ENCODE data around the gene SNX33. TPM values are rescaled to one million over a fixed set of nuclear protein-coding genes. Genes with fewer than 3 reads are reported as not detected.

SNX33 gene
- total and polyA plus RNA-seq, 2 experiments from 2014 or later: 17.8 to 21.8 TPM

DNA sequence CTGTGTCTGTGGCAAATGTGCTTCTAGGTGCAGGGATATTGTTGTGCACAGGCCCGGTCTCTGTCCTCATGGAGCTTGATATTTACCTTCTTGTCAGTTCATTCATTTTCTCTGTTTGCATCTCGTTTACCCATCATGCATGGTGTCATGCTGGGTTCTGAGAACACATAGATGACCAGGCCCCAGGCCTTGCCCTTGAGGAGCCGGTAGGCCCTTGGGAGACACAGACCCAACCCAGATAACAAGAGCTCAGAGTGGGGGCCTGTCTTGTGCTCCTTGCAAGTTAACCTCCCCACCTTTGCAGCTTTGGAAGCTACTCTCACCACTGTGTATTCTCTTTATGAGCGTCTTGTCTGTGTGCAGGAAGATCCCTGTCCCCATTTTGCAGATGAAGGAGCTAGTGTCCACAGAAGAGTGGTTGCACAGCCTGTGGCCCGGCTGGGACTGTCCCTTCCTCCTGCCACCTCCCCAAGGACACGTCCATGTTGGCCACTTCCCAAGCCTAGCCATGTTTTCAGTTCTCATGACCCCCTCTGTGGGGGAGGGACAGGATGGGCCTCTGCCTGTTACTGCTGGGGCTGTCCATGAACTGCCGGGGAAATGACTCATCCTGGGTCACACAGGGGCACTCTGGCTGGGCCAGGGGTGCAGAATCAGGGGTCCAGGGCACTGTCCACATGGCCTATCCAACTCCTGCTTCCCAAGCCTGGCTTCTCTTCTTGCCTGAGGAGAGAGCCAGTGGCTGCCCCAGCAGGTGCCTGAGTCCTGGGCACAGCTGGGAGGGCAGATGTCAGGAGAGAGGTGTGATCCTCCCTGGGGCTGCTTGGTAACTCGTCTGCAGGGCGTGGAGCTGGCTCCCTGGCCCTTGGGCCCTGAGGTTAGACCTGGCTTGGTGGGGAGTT, 3.4 kb downstream of the SNX33 start:
- no peaks in the 10 kb centered on the region for H3K27me3 ChIP-seq
- DNase-seq (ENCODE audit: low spot score): peak; percentile 34
- H3K4me1 ChIP-seq (ENCODE audit: insufficient read depth): peaks cover 57% of the 10 kb centered on the region
- TF ChIP-seq, protein P1, sequence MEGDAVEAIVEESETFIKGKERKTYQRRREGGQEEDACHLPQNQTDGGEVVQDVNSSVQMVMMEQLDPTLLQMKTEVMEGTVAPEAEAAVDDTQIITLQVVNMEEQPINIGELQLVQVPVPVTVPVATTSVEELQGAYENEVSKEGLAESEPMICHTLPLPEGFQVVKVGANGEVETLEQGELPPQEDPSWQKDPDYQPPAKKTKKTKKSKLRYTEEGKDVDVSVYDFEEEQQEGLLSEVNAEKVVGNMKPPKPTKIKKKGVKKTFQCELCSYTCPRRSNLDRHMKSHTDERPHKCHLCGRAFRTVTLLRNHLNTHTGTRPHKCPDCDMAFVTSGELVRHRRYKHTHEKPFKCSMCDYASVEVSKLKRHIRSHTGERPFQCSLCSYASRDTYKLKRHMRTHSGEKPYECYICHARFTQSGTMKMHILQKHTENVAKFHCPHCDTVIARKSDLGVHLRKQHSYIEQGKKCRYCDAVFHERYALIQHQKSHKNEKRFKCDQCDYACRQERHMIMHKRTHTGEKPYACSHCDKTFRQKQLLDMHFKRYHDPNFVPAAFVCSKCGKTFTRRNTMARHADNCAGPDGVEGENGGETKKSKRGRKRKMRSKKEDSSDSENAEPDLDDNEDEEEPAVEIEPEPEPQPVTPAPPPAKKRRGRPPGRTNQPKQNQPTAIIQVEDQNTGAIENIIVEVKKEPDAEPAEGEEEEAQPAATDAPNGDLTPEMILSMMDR (IDR thresholded peaks at IDR 0.05; ENCODE audit: poor library complexity): no peak
- no peak for TF ChIP-seq EZH2phosphoT487 (IDR thresholded peaks at IDR 0.05; ENCODE audit: low read depth, severe bottlenecking, unreplicated experiment)
- 55% methylated on average over 9 of the region's 9 CpGs for WGBS (ENCODE audit: low lambda C conversion rate, missing lambda C conversion rate)
- no peaks in the 10 kb centered on the region for H3K9me3 ChIP-seq (ENCODE audit: low read depth)
- no peak overlapping the region for H2AFZ ChIP-seq
- no peaks in the 10 kb centered on the region for H3K9me2 ChIP-seq (replicated peaks; ENCODE audit: insufficient read depth)
- peak overlapping the region; percentile 95 for H3K4me2 ChIP-seq
- no peaks in the 10 kb centered on the region for H3K36me3 ChIP-seq (replicated peaks; ENCODE audit: insufficient read depth, low read depth)
- peak overlapping the region; percentile 4 for H3K4me3 ChIP-seq
- H3K27ac ChIP-seq: no peak overlapping the region
- H3K79me2 ChIP-seq: peaks cover 93% of the 10 kb centered on the region
- peaks cover 61% of the 10 kb centered on the region for H4K20me1 ChIP-seq (ENCODE audit: insufficient read depth, poor library complexity, severe bottlenecking)

DNA sequence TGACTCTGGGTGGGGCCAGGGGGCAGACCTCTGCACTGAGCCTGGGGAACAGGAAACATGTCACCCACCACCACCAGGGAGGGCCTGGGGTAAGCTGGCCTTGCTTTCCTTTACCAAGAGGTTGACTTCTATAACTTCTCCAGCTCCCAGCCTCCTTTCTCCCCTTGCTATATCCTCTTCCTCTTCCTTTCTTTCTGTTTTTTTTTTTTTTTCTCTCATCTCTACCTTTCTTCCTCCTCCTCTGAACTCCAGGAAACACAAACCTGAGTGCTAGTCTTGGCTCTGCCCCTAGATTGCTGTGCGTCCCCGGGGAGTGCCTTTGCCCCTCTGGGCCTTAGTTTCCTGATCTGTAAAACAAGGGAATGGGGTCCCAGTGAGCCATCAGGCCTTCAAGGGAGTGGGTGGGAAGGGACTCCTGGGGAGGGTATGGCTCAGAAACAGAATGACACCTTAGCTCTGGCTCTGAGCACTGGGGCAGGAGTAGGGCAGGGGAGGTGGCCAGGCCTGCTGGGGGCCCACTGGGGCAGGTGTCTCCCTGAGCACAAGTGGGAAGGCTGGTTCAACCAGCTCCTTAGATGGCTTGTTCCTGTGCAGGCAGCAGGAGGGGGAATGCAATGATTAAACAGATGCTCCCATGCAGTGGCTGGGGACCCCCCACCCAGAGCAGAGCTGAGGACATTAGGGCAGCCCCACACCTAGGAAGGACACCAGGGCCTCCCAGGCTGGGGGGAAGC, 4.3 kb downstream of the SNX33 start:
- Histone ChIP-seq H3K4me3 (peak overlapping the region; percentile 4), H3K9me3 (ENCODE audit: low read depth) (no peaks in the 10 kb centered on the region), H3K27me3 (no peaks in the 10 kb centered on the region), H3K36me3 (replicated peaks; ENCODE audit: insufficient read depth, low read depth) (no peaks in the 10 kb centered on the region), H4K20me1 (ENCODE audit: insufficient read depth, poor library complexity, severe bottlenecking) (peaks cover 66% of the 10 kb centered on the region), H3K4me2 (peak overlapping the region; percentile 95), H3K79me2 (peaks cover 92% of the 10 kb centered on the region), H3K4me1 (ENCODE audit: insufficient read depth) (peaks cover 50% of the 10 kb centered on the region), H3K9me2 (replicated peaks; ENCODE audit: insufficient read depth) (no peaks in the 10 kb centered on the region), H2AFZ (no peak overlapping the region), H3K27ac (no peak overlapping the region)
- no peak for DNase-seq (ENCODE audit: low spot score)
- 89% methylated on average over 2 of the region's 2 CpGs for WGBS (ENCODE audit: low lambda C conversion rate, missing lambda C conversion rate)
- TF ChIP-seq EZH2 (IDR thresholded peaks at IDR 0.05; ENCODE audit: borderline replicate concordance) (no peak), EZH2phosphoT487 (IDR thresholded peaks at IDR 0.05; ENCODE audit: low read depth, severe bottlenecking, unreplicated experiment) (no peak)
- TF ChIP-seq, protein P1 (IDR thresholded peaks at IDR 0.05; ENCODE audit: poor library complexity): no peak

DNA sequence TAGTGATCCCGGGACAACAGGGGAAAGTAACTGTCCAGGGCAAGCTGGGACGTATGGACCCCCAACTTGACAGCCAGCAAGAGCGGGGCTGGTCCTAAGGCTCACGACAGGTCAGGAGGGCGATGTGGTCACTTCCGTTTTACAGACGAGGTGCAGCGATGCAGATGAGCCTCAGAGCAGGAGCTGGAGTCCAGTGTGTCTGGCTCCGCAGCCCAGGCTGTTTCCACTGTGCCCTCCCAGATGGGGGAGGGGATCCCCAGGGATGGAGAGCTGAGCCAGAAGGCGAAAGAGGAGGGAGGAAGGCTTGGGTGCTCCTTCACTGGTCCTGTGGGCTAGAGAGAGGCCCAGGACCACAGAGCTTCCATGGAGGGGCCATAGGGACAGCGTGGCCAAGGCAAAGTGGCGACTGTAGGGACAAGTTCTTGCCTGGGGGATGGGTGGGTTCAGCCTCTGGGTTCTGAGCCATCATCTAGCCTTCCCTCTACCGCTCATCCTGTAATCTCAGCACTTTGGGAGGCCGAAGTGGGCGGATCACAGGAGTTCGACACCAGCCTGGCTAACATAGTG, 5.7 kb downstream of the SNX33 start:
- Histone ChIP-seq H3K27me3 (no peaks in the 10 kb centered on the region), H4K20me1 (ENCODE audit: insufficient read depth, poor library complexity, severe bottlenecking) (peaks cover 66% of the 10 kb centered on the region), H3K36me3 (replicated peaks; ENCODE audit: insufficient read depth, low read depth) (no peaks in the 10 kb centered on the region), H3K79me2 (peaks cover 86% of the 10 kb centered on the region), H3K4me2 (peak overlapping the region; percentile 95), H3K4me1 (ENCODE audit: insufficient read depth) (peaks cover 50% of the 10 kb centered on the region), H3K9me2 (replicated peaks; ENCODE audit: insufficient read depth) (no peaks in the 10 kb centered on the region), H2AFZ (no peak overlapping the region), H3K27ac (no peak overlapping the region), H3K9me3 (ENCODE audit: low read depth) (no peaks in the 10 kb centered on the region), H3K4me3 (no peak overlapping the region)
- WGBS (ENCODE audit: low lambda C conversion rate, missing lambda C conversion rate): 88% methylated on average over 16 of the region's 16 CpGs
- TF ChIP-seq, protein P1 (IDR thresholded peaks at IDR 0.05; ENCODE audit: poor library complexity): no peak
- TF ChIP-seq EZH2phosphoT487 (IDR thresholded peaks at IDR 0.05; ENCODE audit: low read depth, severe bottlenecking, unreplicated experiment) (no peak), EZH2 (IDR thresholded peaks at IDR 0.05; ENCODE audit: borderline replicate concordance) (no peak)
- no peak for DNase-seq (ENCODE audit: low spot score)

Data from hepatocyte (in vitro differentiated cells).